Breast epithelium (tissue), 4 donors: Measurements from ENCODE around the gene FASTK. TPM values are rescaled to one million over a fixed set of nuclear protein-coding genes. Genes with fewer than 3 reads are reported as not detected.

Experiments used
- DNase-seq, 2 donors: peaks; one replicate each; pipeline ENCODE4 v3.0.0-alpha.2; 2019; ENCODE audit warnings: low spot score in 2 of 2
- H3K27ac ChIP-seq, 2 donors: fragments of 200-600 bp; sonication (generic) in 1 of 2; one replicate each; pipeline ENCODE4 v1.5.1; 2016 to 2019; ENCODE audit warnings: mild to moderate bottlenecking in 1 of 2
- H3K27me3 ChIP-seq, 2 donors: fragments of 200-600 bp; sonication (generic) in 1 of 2; one replicate each; pipeline versions ENCODE4 v1.5.1 to v1.6.0; 2017 to 2019; ENCODE audit warnings: control low read depth in 1 of 2, mild to moderate bottlenecking in 1 of 2
- H3K36me3 ChIP-seq: fragments of 200-600 bp; one replicate; pipeline ENCODE4 v1.5.1; 2019
- H3K4me1 ChIP-seq, 2 donors: fragments of 200-600 bp; sonication (generic); one replicate each; pipeline ENCODE4 v1.5.1; 2016 to 2019; ENCODE audit warnings: control low read depth in 1 of 2
- H3K4me3 ChIP-seq, 3 donors: fragments of 200-600 bp; sonication (generic); 1 replicate in 2 of 3; 2 replicates in 1 of 3; pipeline ENCODE4 v1.5.1; 2016 to 2019; ENCODE audit warnings: mild to moderate bottlenecking in 3 of 3, moderate library complexity in 2 of 3
- H3K9me3 ChIP-seq, 2 donors: fragments of 200-600 bp; sonication (generic) in 1 of 2; one replicate each; pipeline ENCODE4 v1.5.1; 2016 to 2019; ENCODE audit warnings: control low read depth in 1 of 2
- CTCF ChIP-seq, 3 donors: fragments of 450-650 bp; IDR thresholded peaks; one replicate each; pipeline ENCODE4 v1.5.1; 2016 to 2017; ENCODE audit warnings: antibody characterized with exemption in 3 of 3, mild to moderate bottlenecking in 3 of 3, moderate library complexity in 3 of 3
- POLR2A ChIP-seq: fragments of 450-650 bp; IDR thresholded peaks from one replicate; pipeline ENCODE4 v1.6.1; 2016; ENCODE audit warnings: antibody characterized with exemption, mild to moderate bottlenecking, moderate library complexity
- POLR2AphosphoS5 ChIP-seq, 3 donors: sonication (generic); formaldehyde crosslinking; IDR thresholded peaks; one replicate each; pipeline ENCODE4 v1.6.1; 2017; ENCODE audit warnings: antibody characterized with exemption in 3 of 3
- intact Hi-C: fragments of 100-400 bp; cut with DNase I; formaldehyde crosslinking; loops from one replicate; pipeline ENCODE4 v1.15.1; 2023; ENCODE audit warnings: low total_unique reads
- total RNA-seq, 3 donors: library from RNA; depleted of rRNA; stranded (reverse); fragments of >200 nt; gene quantifications; one replicate each; pipeline ENCODE4 v1.1.0, GENCODE V29; 2016

FASTK gene
- total RNA-seq, 3 donors from 2014 or later = 45.6 to 63.5 (median 60.0) TPM

GRCh38 chr7:151115121-151115835, 34.7 kb upstream of the FASTK start:
- peaks cover 0 to 9% of the 10 kb centered on the region in 2 donors for H3K4me1 ChIP-seq

GRCh38 chr7:151114151-151115090, 33.8 kb upstream of the FASTK start:
- intact Hi-C loops = loop anchor here (5.0 to 10.0 kb wide), 2 partner anchors 100 to 1852 kb away; partner anchors contain the start of gene ZNF783
- no peaks in the 10 kb centered on the region for H3K9me3 ChIP-seq

More at GRCh38 chr7:151115121-151115835, 34.7 kb upstream of the FASTK start:
- Histone ChIP-seq H3K27me3 (no peaks in the 10 kb centered on the region), H3K9me3 (no peaks in the 10 kb centered on the region), H3K36me3 (peaks cover 10% of the 10 kb centered on the region), H3K27ac (peak overlapping the region; percentile 71 to 85), H3K4me3 (peak overlapping the region in 2 of 3 donors; percentile 51 to 69)
- no peak for DNase-seq
- TF ChIP-seq CTCF (IDR thresholded peaks at IDR 0.05) (peak in 1 of 3 donors; percentile 9), POLR2AphosphoS5 (IDR thresholded peaks at IDR 0.05) (no peak)
- intact Hi-C loops = loop anchor here (5.0 to 10.0 kb wide), 2 partner anchors 100 to 1853 kb away; partner anchors contain the start of gene ZNF783

GRCh38 chr7:151113344-151114150, 32.9 kb upstream of the FASTK start:
- peak in 1 of 3 donors; percentile 28 for TF ChIP-seq CTCF (IDR thresholded peaks at IDR 0.05)
- no peak for TF ChIP-seq POLR2AphosphoS5 (IDR thresholded peaks at IDR 0.05)
- DNase-seq = peak in 1 of 2 donors; percentile 81
- intact Hi-C loops = loop anchor here (10.0 kb wide), 1 partner anchor 99 kb away; no protein-coding TSS in a partner anchor
- H3K36me3 ChIP-seq = peaks cover 4% of the 10 kb centered on the region
- H3K9me3 ChIP-seq = no peaks in the 10 kb centered on the region
- peak overlapping the region in 2 of 3 donors; percentile 51 to 69 for H3K4me3 ChIP-seq
- peak overlapping the region; percentile 63 to 85 for H3K27ac ChIP-seq
- peaks cover 0 to 9% of the 10 kb centered on the region in 2 donors for H3K4me1 ChIP-seq
- H3K27me3 ChIP-seq = no peaks in the 10 kb centered on the region

More at GRCh38 chr7:151114151-151115090, 33.8 kb upstream of the FASTK start:
- Histone ChIP-seq H3K36me3 (peaks cover 10% of the 10 kb centered on the region), H3K27ac (peak overlapping the region; percentile 63 to 85), H3K4me1 (peaks cover 0 to 9% of the 10 kb centered on the region in 2 donors), H3K27me3 (no peaks in the 10 kb centered on the region), H3K4me3 (peak overlapping the region in 2 of 3 donors; percentile 51 to 69)
- TF ChIP-seq CTCF (IDR thresholded peaks at IDR 0.05) (no peak), POLR2AphosphoS5 (IDR thresholded peaks at IDR 0.05) (no peak), POLR2A (no peak)
- peak in 1 of 2 donors; percentile 52 for DNase-seq

- Histone ChIP-seq H3K4me3 (peak overlapping the region in 1 of 3 donors; percentile 5), H3K27ac (no peak overlapping the region), H3K36me3 (no peaks in the 10 kb centered on the region), H3K27me3 (no peaks in the 10 kb centered on the region), H3K4me1 (peaks cover 0 to 9% of the 10 kb centered on the region in 2 donors), H3K9me3 (no peaks in the 10 kb centered on the region)
- intact Hi-C loops = loop anchor here (10.0 kb wide), 1 partner anchor 96 kb away; no protein-coding TSS in a partner anchor
- TF ChIP-seq POLR2A = no peak
- peak; percentile 82 to 90 (median 89) for TF ChIP-seq CTCF (IDR thresholded peaks at IDR 0.05)
- peak in 2 of 3 donors; percentile 31 to 34 for TF ChIP-seq POLR2AphosphoS5 (IDR thresholded peaks at IDR 0.05)
- peak; percentile 70 to 83 for DNase-seq
Measured at GRCh38 chr7:151110941-151111645, 30.5 kb upstream of the FASTK start.
